Stimulated activated CD8-positive, alpha-beta memory T cell treated with anti-CD3 and anti-CD28 coated beads, Interleukin-7, amount 100 ng/mL, for 48 hours (primary cell): Measurements from ENCODE around the gene MAPT.
"Not testable (repeated sequence)": the region's sequence is repeated elsewhere in the genome, so short reads cannot be mapped to it uniquely, and the experiment has no call there.

Experiments
- DNase-seq, 2 donors: peaks; one replicate each; pipeline ENCODE4 v3.0.0-alpha.2; 2020; ENCODE audit warnings: low read depth in 1 of 2; ENCODE audit errors: extremely low read depth in 1 of 2

MAPT gene

GRCh38 chr17:45923511-45924268 is 29.3 kb downstream of the MAPT start:
- no peak for DNase-seq

- no peak for DNase-seq
Observed at GRCh38 chr17:45924332-45924820, 30.0 kb downstream of the MAPT start.

- no peak for DNase-seq
Observed at GRCh38 chr17:45925311-45925710, 31.0 kb downstream of the MAPT start.

GRCh38 chr17:45927247-45927646 is 32.9 kb downstream of the MAPT start:
- no peak for DNase-seq

- DNase-seq = no peak
Observed at GRCh38 chr17:45929344-45929743, 35.0 kb downstream of the MAPT start.

GRCh38 chr17:45930420-45930951 is 36.1 kb downstream of the MAPT start:
- no peak for DNase-seq

- no peak for DNase-seq
Observed at GRCh38 chr17:45931677-45932076, 37.3 kb downstream of the MAPT start.

GRCh38 chr17:45934044-45934979 is 40.0 kb downstream of the MAPT start:
- no peak for DNase-seq

- DNase-seq = no peak
Observed at GRCh38 chr17:45935197-45935709, 40.9 kb downstream of the MAPT start.

GRCh38 chr17:45935710-45936509 is 41.6 kb downstream of the MAPT start:
- DNase-seq = no peak

- DNase-seq = no peak
Observed at GRCh38 chr17:45936610-45937009, 42.3 kb downstream of the MAPT start.

- not testable (repeated sequence) for DNase-seq
Observed at GRCh38 chr17:45937186-45937585, 42.8 kb downstream of the MAPT start.

- DNase-seq = no peak
Observed at GRCh38 chr17:45939395-45939794, 45.0 kb downstream of the MAPT start.

GRCh38 chr17:45940293-45940692 is 45.9 kb downstream of the MAPT start:
- DNase-seq = no peak

GRCh38 chr17:45940826-45941225 is 46.5 kb downstream of the MAPT start:
- DNase-seq = no peak

GRCh38 chr17:45941395-45941794 is 47.0 kb downstream of the MAPT start:
- no peak for DNase-seq

GRCh38 chr17:45942284-45942683 is 47.9 kb downstream of the MAPT start:
- DNase-seq = no peak

- DNase-seq = no peak
Observed at GRCh38 chr17:45946841-45947256, 52.5 kb downstream of the MAPT start.

- DNase-seq = no peak
Observed at GRCh38 chr17:45948498-45948880, 54.1 kb downstream of the MAPT start.

- DNase-seq = peak; percentile 47 to 48
Observed at GRCh38 chr17:45948881-45949624, 54.7 kb downstream of the MAPT start.
